Peyer's patch (tissue), 4 donors: Measurements from ENCODE around the gene CACNA1G. TPM values are rescaled to one million over a fixed set of nuclear protein-coding genes. Genes with fewer than 3 reads are reported as not detected.

Experiments
- DNase-seq, 3 donors: peaks; one replicate each; pipeline ENCODE4 v3.0.0-alpha.2; 2017 to 2019
- H3K27ac ChIP-seq, 4 donors: fragments of 200-600 bp; sonication (generic); one replicate each; pipeline ENCODE4 v1.5.1; 2016 to 2019
- H3K27me3 ChIP-seq, 2 donors: fragments of 200-600 bp; sonication (generic); one replicate each; pipeline ENCODE4 v1.5.1; 2019
- H3K36me3 ChIP-seq, 3 donors: fragments of 200-600 bp; sonication (generic); one replicate each; pipeline ENCODE4 v1.5.1; 2016 to 2019
- H3K4me1 ChIP-seq, 4 donors: fragments of 200-600 bp; sonication (generic); one replicate each; pipeline ENCODE4 v1.5.1; 2016 to 2019
- H3K4me3 ChIP-seq, 4 donors: fragments of 200-600 bp; sonication (generic); 1 replicate in 3 of 4; 2 replicates in 1 of 4; pipeline ENCODE4 v1.5.1; 2016 to 2019; ENCODE audit warnings: mild to moderate bottlenecking in 1 of 4
- H3K9me3 ChIP-seq, 4 donors: fragments of 200-600 bp; sonication (generic); one replicate each; pipeline ENCODE4 v1.5.1; 2016 to 2019; ENCODE audit warnings: mild to moderate bottlenecking in 1 of 4
- CTCF ChIP-seq, 6 experiments: fragments of 450-650 bp in 4 of 6; fragments of 200-600 bp in 2 of 6; sonication (generic) in 1 of 6; IDR thresholded peaks; one replicate each; pipeline ENCODE4 v1.5.1; 2017 to 2019; ENCODE audit warnings: antibody characterized with exemption in 6 of 6, mild to moderate bottlenecking in 3 of 6, moderate library complexity in 1 of 6
- POLR2A ChIP-seq, 2 donors: fragments of 450-650 bp; IDR thresholded peaks; one replicate each; pipeline ENCODE4 v1.5.1; 2017; ENCODE audit warnings: antibody characterized with exemption in 2 of 2, mild to moderate bottlenecking in 2 of 2, moderate library complexity in 2 of 2
- total RNA-seq, 4 donors: library from RNA; depleted of rRNA; stranded (reverse); fragments of >200 nt; gene quantifications; one replicate each; pipeline ENCODE4 v1.1.0, GENCODE V29; 2016

Gene CACNA1G
- total RNA-seq, 4 donors from 2014 or later = not detected

GRCh38 chr17:50586421-50587247, 26.1 kb downstream of the CACNA1G start:
- Histone ChIP-seq H3K9me3 (no peaks in the 10 kb centered on the region), H3K27ac (no peak overlapping the region)
- no peak for TF ChIP-seq POLR2A (IDR thresholded peaks at IDR 0.05)
- TF ChIP-seq CTCF (IDR thresholded peaks at IDR 0.05) = no peak

GRCh38 chr17:50587571-50587970, 27.1 kb downstream of the CACNA1G start:
- H3K4me3 ChIP-seq = no peak overlapping the region
- no peaks in the 10 kb centered on the region for H3K27me3 ChIP-seq
- no peaks in the 10 kb centered on the region for H3K9me3 ChIP-seq
- no peak overlapping the region for H3K27ac ChIP-seq
- no peak for DNase-seq
- no peak for TF ChIP-seq CTCF (IDR thresholded peaks at IDR 0.05)
- H3K36me3 ChIP-seq = no peaks in the 10 kb centered on the region
- H3K4me1 ChIP-seq = peaks cover 0 to 7% (median 0%) of the 10 kb centered on the region in 4 donors

More at GRCh38 chr17:50586421-50587247, 26.1 kb downstream of the CACNA1G start:
- Histone ChIP-seq H3K27me3 (no peaks in the 10 kb centered on the region), H3K4me3 (no peak overlapping the region), H3K4me1 (peaks cover 0 to 7% (median 0%) of the 10 kb centered on the region in 4 donors), H3K36me3 (no peaks in the 10 kb centered on the region)
- no peak for DNase-seq

- no peak overlapping the region for H3K27ac ChIP-seq
- H3K4me3 ChIP-seq = no peak overlapping the region
- H3K36me3 ChIP-seq = no peaks in the 10 kb centered on the region
- peaks cover 0 to 7% (median 0%) of the 10 kb centered on the region in 4 donors for H3K4me1 ChIP-seq
- DNase-seq = no peak
- H3K27me3 ChIP-seq = no peaks in the 10 kb centered on the region
- no peaks in the 10 kb centered on the region for H3K9me3 ChIP-seq
- TF ChIP-seq POLR2A (IDR thresholded peaks at IDR 0.05) = no peak
- TF ChIP-seq CTCF (IDR thresholded peaks at IDR 0.05) = no peak
These were observed 28.0 kb downstream of the CACNA1G start for GRCh38 chr17:50588391-50589049.

GRCh38 chr17:50589095-50589705, 28.7 kb downstream of the CACNA1G start:
- no peak for DNase-seq

More at GRCh38 chr17:50589095-50589705, 28.7 kb downstream of the CACNA1G start:
- TF ChIP-seq POLR2A (IDR thresholded peaks at IDR 0.05) = no peak
- no peak for TF ChIP-seq CTCF (IDR thresholded peaks at IDR 0.05)
- no peaks in the 10 kb centered on the region for H3K27me3 ChIP-seq
- H3K4me1 ChIP-seq = peaks cover 0 to 7% (median 0%) of the 10 kb centered on the region in 4 donors
- no peak overlapping the region for H3K4me3 ChIP-seq
- no peaks in the 10 kb centered on the region for H3K9me3 ChIP-seq
- H3K27ac ChIP-seq = no peak overlapping the region
- H3K36me3 ChIP-seq = no peaks in the 10 kb centered on the region
